ENCODE results near the gene SCGB1C2.

- peak; percentile 18 to 72 (median 55) for TF ChIP-seq CTCF (IDR thresholded peaks at IDR 0.05 in 8 of 11, conservative IDR thresholded peaks at IDR 0.05 in 3 of 11)
- TF ChIP-seq POLR2AphosphoS5 (IDR thresholded peaks at IDR 0.05): no peak
These were observed 27.2 kb downstream of the SCGB1C2 start for GRCh38 chr17:164303-165235.
